Measurements from ENCODE around the gene DGAT2.

Gene DGAT2

GRCh38 chr11:75814677-75815344 is 46.2 kb downstream of the DGAT2 start, which contains the start of gene UVRAG (continued):
- TF ChIP-seq, protein P1, sequence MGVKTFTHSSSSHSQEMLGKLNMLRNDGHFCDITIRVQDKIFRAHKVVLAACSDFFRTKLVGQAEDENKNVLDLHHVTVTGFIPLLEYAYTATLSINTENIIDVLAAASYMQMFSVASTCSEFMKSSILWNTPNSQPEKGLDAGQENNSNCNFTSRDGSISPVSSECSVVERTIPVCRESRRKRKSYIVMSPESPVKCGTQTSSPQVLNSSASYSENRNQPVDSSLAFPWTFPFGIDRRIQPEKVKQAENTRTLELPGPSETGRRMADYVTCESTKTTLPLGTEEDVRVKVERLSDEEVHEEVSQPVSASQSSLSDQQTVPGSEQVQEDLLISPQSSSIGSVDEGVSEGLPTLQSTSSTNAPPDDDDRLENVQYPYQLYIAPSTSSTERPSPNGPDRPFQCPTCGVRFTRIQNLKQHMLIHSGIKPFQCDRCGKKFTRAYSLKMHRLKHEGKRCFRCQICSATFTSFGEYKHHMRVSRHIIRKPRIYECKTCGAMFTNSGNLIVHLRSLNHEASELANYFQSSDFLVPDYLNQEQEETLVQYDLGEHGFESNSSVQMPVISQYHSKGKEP (tag by site-specific recombination; IDR thresholded peaks at IDR 0.05): no peak
- TF ChIP-seq ZNF596 (tag by site-specific recombination; IDR thresholded peaks at IDR 0.05) (no peak), ZNF366 (tag by site-specific recombination; conservative IDR thresholded peaks at IDR 0.05) (no peak), ZNF114 (tag by site-specific recombination; IDR thresholded peaks at IDR 0.05) (no peak), ZNF24 (tag by site-specific recombination; IDR thresholded peaks at IDR 0.05) (0 out of 2 replicates have a peak, but pooled peaks have one; percentile 46), ZBTB8A (tag by site-specific recombination; IDR thresholded peaks at IDR 0.05) (no peak; the same call in none of the 2 replicates), ZNF623 (tag by site-specific recombination; IDR thresholded peaks at IDR 0.05) (no peak), ZBTB48 (tag by site-specific recombination; IDR thresholded peaks at IDR 0.05) (no peak), ZNF184 (tag by site-specific recombination; IDR thresholded peaks at IDR 0.05) (no peak), ZNF776 (tag by site-specific recombination; IDR thresholded peaks at IDR 0.05; ENCODE audit: borderline replicate concordance) (no peak), ZSCAN30 (tag by site-specific recombination; IDR thresholded peaks at IDR 0.05) (no peak), ZNF148 (tag by site-specific recombination; IDR thresholded peaks at IDR 0.05; ENCODE audit: borderline replicate concordance) (no peak), ZNF174 (tag by site-specific recombination; IDR thresholded peaks at IDR 0.05) (no peak), REPIN1 (tag by site-specific recombination; IDR thresholded peaks at IDR 0.05; ENCODE audit: low read depth) (no peak), ZNF510 (tag by site-specific recombination; IDR thresholded peaks at IDR 0.05; ENCODE audit: insufficient replicate concordance) (no peak), ZNF747 (tag by site-specific recombination; IDR thresholded peaks at IDR 0.05) (no peak), ZSCAN4 (tag by site-specific recombination; IDR thresholded peaks at IDR 0.05) (no peak), ZNF23 (tag by site-specific recombination; IDR thresholded peaks at IDR 0.05; ENCODE audit: borderline replicate concordance) (no peak), BCL11B (tag by site-specific recombination; IDR thresholded peaks at IDR 0.05; ENCODE audit: low read depth) (no peak), ZNF350 (tag by site-specific recombination; IDR thresholded peaks at IDR 0.05) (no peak), KLF1 (tag by site-specific recombination; IDR thresholded peaks at IDR 0.05) (peak; percentile 59), ZNF791 (tag by site-specific recombination; IDR thresholded peaks at IDR 0.05) (no peak), ZNF26 (tag by site-specific recombination; IDR thresholded peaks at IDR 0.05) (no peak), ZNF645 (tag by site-specific recombination; IDR thresholded peaks at IDR 0.05) (no peak), ZNF324 (tag by site-specific recombination; IDR thresholded peaks at IDR 0.05) (no peak), IKZF3 (tag by site-specific recombination; IDR thresholded peaks at IDR 0.05) (no peak)
- TF ChIP-seq, protein P2, sequence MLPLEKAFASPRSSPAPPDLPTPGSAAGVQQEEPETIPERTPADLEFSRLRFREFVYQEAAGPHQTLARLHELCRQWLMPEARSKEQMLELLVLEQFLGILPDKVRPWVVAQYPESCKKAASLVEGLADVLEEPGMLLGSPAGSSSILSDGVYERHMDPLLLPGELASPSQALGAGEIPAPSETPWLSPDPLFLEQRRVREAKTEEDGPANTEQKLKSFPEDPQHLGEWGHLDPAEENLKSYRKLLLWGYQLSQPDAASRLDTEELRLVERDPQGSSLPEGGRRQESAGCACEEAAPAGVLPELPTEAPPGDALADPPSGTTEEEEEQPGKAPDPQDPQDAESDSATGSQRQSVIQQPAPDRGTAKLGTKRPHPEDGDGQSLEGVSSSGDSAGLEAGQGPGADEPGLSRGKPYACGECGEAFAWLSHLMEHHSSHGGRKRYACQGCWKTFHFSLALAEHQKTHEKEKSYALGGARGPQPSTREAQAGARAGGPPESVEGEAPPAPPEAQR (tag by site-specific recombination; IDR thresholded peaks at IDR 0.05): no peak

Measured in HEK293 (cell line).